Panc1 (cell line): Measurements from ENCODE around the gene HPRT1.

Experiments used
- CTCF ChIP-seq: fragments of 450-650 bp; IDR thresholded peaks from 2 replicates; pipeline ENCODE4 v1.5.1; 2017; ENCODE audit warnings: mild to moderate bottlenecking
- POLR2AphosphoS5 ChIP-seq: IDR thresholded peaks from 2 replicates; pipeline ENCODE4 v1.6.1; 2012; ENCODE audit warnings: mild to moderate bottlenecking, low read depth, low read length, moderate library complexity
- REST ChIP-seq, 2 experiments: IDR thresholded peaks; 2 replicates each; pipeline ENCODE4 v1.6.1; 2011 to 2012; ENCODE audit warnings: low read depth in 2 of 2, control low read depth in 1 of 2, low read length in 1 of 2, mild to moderate bottlenecking in 1 of 2, moderate library complexity in 1 of 2; ENCODE audit not compliant: insufficient read depth in 1 of 2
- SIN3A ChIP-seq: IDR thresholded peaks from 2 replicates; pipeline ENCODE4 v1.6.1; 2012; ENCODE audit warnings: low read depth, mild to moderate bottlenecking, low read length, moderate library complexity, borderline replicate concordance; ENCODE audit not compliant: insufficient read depth

GRCh38 chrX:134525086-134525792 lies 65.3 kb downstream of the HPRT1 start:
- no peak for TF ChIP-seq CTCF
- no peak for TF ChIP-seq REST (IDR thresholded peaks at IDR 0.05; ENCODE audit: insufficient read depth in 1 of 2, low read depth in 2 of 2, low read length in 1 of 2)
- TF ChIP-seq SIN3A: no peak
- no peak for TF ChIP-seq POLR2AphosphoS5
